Loucy (cell line): ENCODE data around the gene FADS2.

ENCODE experiments used
- CTCF ChIP-seq: fragments of 200-600 bp; sonication (generic); conservative IDR thresholded peaks from 2 replicates; pipeline ENCODE4 v1.5.1; 2014; ENCODE audit warnings: mild to moderate bottlenecking, antibody characterized with exemption, low read length
- EZH2phosphoT487 ChIP-seq: fragments of 200-600 bp; IDR thresholded peaks from 2 replicates; pipeline ENCODE4 v1.6.1; 2018; ENCODE audit warnings: antibody characterized with exemption, mild to moderate bottlenecking, moderate library complexity, borderline replicate concordance

DNA sequence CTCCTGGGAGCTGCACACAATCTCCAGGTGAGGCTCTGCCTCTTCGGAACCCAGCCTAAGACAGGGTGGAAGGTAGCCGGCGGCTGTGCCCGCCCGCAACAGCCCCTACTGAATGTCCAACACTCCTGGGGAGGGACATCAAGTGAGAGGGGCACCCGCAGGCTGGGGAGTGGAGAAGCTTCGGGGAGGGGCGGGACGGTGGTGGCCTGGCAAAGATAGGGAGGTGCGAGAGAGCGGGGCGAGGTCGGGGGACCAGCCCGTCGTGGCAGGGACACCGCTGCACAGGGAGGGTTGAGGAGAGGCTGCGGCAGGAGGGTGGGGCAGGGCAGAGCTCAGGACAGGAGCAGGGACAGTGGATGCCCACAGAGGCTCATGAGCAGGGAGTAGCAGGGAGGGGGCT, 72.2 kb downstream of the FADS2 start:
- TF ChIP-seq CTCF (no peak), EZH2phosphoT487 (no peak)
